Ishikawa (cell line): Measurements from ENCODE around the gene ABHD12.

ENCODE experiments used
- CEBPB ChIP-seq: IDR thresholded peaks from 2 replicates; pipeline ENCODE4 v1.6.1; 2012
- CREB1 ChIP-seq: IDR thresholded peaks from 2 replicates; pipeline ENCODE4 v1.6.1; 2012; ENCODE audit warnings: low read depth
- EGR1 ChIP-seq: IDR thresholded peaks from 2 replicates; pipeline ENCODE4 v1.6.1; 2012
- EP300 ChIP-seq: IDR thresholded peaks from 2 replicates; pipeline ENCODE4 v1.6.1; 2012; ENCODE audit warnings: borderline replicate concordance
- FOXM1 ChIP-seq: IDR thresholded peaks from 2 replicates; pipeline ENCODE4 v1.6.1; 2012; ENCODE audit warnings: low read depth, borderline replicate concordance
- NFIC ChIP-seq: IDR thresholded peaks from 2 replicates; pipeline ENCODE4 v1.6.1; 2012
- RAD21 ChIP-seq: IDR thresholded peaks from 2 replicates; pipeline ENCODE4 v1.6.1; 2012; ENCODE audit warnings: low read depth
- TAF1 ChIP-seq: IDR thresholded peaks from 2 replicates; pipeline ENCODE4 v1.6.1; 2012; ENCODE audit warnings: low read depth, mild to moderate bottlenecking
- TCF12 ChIP-seq: IDR thresholded peaks from 2 replicates; pipeline ENCODE4 v1.6.1; 2012; ENCODE audit warnings: low read depth
- TEAD4 ChIP-seq: IDR thresholded peaks from 2 replicates; pipeline ENCODE4 v1.6.1; 2012
- YY1 ChIP-seq: IDR thresholded peaks from 2 replicates; pipeline ENCODE4 v1.6.1; 2012; ENCODE audit warnings: low read depth
- ZBTB7A ChIP-seq: IDR thresholded peaks from 2 replicates; pipeline ENCODE4 v1.6.1; 2012; ENCODE audit warnings: low read depth
- TF ChIP-seq, protein P1 (sequence below): IDR thresholded peaks from 2 replicates; pipeline ENCODE4 v1.6.1; 2012; ENCODE audit warnings: low read depth, mild to moderate bottlenecking
- TF ChIP-seq, protein P2 (sequence below): IDR thresholded peaks from 2 replicates; pipeline ENCODE4 v1.6.1; 2012
- TF ChIP-seq, protein P3 (sequence below): IDR thresholded peaks from 2 replicates; pipeline ENCODE4 v1.6.1; 2012

The ABHD12 gene

DNA sequence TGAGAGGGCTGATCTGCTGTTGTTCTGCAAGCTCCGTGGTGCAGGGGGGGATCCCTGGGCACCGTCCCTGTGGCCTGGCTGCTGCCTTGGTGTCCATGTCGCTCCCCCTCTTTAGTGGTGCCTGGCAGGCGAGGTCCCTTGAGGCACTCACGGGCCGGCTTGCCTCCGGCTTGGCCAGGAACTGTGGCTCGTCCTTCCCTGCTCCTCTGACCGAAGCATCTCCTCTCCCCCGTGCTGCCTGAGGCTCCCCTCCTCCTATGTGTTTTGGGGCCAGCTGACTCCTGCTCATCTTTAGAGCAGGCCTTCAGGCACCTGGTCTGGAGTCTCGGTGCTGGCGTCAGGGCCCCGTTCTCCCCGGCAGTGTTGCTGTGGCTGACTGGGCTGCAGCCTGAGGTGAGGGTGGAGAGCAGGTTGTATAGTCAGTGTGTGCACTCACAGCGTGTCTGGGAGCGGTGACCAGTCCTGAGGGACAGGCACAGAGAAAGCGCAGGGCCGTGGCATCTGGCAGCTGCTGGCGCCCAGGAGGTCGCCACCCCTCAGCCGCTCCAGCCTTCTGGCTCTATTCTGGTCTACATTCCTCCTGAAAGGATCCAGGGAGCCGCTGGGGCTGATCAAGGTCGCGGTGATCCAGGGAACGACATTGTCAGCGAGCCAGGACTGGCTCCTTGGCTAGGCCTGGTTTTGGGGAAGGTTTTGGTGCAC is 99.1 kb downstream of the ABHD12 start:
- TF ChIP-seq ZBTB7A (no peak), TEAD4 (no peak), EP300 (no peak), NFIC (no peak), RAD21 (no peak), TCF12 (no peak), EGR1 (no peak), YY1 (no peak), CEBPB (no peak), TAF1 (no peak), FOXM1 (no peak)
- TF ChIP-seq, protein P1, sequence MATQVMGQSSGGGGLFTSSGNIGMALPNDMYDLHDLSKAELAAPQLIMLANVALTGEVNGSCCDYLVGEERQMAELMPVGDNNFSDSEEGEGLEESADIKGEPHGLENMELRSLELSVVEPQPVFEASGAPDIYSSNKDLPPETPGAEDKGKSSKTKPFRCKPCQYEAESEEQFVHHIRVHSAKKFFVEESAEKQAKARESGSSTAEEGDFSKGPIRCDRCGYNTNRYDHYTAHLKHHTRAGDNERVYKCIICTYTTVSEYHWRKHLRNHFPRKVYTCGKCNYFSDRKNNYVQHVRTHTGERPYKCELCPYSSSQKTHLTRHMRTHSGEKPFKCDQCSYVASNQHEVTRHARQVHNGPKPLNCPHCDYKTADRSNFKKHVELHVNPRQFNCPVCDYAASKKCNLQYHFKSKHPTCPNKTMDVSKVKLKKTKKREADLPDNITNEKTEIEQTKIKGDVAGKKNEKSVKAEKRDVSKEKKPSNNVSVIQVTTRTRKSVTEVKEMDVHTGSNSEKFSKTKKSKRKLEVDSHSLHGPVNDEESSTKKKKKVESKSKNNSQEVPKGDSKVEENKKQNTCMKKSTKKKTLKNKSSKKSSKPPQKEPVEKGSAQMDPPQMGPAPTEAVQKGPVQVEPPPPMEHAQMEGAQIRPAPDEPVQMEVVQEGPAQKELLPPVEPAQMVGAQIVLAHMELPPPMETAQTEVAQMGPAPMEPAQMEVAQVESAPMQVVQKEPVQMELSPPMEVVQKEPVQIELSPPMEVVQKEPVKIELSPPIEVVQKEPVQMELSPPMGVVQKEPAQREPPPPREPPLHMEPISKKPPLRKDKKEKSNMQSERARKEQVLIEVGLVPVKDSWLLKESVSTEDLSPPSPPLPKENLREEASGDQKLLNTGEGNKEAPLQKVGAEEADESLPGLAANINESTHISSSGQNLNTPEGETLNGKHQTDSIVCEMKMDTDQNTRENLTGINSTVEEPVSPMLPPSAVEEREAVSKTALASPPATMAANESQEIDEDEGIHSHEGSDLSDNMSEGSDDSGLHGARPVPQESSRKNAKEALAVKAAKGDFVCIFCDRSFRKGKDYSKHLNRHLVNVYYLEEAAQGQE: no peak
- TF ChIP-seq, protein P2, sequence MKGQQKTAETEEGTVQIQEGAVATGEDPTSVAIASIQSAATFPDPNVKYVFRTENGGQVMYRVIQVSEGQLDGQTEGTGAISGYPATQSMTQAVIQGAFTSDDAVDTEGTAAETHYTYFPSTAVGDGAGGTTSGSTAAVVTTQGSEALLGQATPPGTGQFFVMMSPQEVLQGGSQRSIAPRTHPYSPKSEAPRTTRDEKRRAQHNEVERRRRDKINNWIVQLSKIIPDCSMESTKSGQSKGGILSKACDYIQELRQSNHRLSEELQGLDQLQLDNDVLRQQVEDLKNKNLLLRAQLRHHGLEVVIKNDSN: no peak
- TF ChIP-seq, protein P3, sequence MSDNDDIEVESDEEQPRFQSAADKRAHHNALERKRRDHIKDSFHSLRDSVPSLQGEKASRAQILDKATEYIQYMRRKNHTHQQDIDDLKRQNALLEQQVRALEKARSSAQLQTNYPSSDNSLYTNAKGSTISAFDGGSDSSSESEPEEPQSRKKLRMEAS: no peak

DNA sequence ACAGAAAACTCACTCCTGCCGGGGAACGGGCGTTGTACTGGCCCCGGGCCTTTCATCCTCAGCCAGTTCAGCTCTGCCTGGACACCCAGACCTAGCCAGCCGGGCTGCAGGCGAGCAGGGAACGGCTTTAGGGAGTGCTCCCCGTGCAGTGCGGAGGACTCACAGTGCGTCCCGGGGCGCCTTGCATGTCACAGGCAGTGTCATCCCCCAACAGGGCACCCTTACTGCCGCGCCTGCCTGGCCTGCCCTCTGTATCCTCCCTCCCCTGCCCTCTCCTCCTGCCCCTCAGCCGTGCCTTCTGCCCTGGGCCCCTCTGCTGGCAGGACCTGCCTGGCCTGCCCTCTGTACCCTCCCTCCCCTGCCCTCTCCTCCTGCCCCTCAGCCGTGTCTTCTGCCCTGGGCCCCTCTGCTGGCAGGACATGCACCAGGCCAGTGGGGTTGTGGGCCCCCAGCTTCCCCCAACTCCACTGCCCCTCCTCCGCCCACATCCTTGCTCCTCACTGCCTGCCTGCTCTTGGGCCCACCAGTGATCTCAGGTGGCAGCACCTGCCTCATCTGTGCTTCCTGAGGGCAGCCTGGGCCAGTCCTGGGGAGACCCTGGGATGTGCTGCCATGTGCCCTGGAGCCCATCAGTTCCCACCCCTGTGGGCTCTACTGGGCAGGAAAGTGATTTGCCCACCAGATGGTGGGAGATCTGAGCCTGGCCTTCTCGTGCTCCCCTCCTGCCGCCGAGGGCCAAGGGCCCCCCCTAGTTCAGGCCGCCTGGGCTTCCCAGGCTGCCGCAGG is 99.8 kb downstream of the ABHD12 start:
- TF ChIP-seq FOXM1 (no peak), CREB1 (no peak), CEBPB (no peak), YY1 (no peak), EP300 (no peak), TEAD4 (no peak), NFIC (no peak), RAD21 (no peak), TAF1 (no peak), ZBTB7A (no peak), EGR1 (no peak)
- TF ChIP-seq, protein P1: no peak
- TF ChIP-seq, protein P3: no peak
- TF ChIP-seq, protein P2: no peak

DNA sequence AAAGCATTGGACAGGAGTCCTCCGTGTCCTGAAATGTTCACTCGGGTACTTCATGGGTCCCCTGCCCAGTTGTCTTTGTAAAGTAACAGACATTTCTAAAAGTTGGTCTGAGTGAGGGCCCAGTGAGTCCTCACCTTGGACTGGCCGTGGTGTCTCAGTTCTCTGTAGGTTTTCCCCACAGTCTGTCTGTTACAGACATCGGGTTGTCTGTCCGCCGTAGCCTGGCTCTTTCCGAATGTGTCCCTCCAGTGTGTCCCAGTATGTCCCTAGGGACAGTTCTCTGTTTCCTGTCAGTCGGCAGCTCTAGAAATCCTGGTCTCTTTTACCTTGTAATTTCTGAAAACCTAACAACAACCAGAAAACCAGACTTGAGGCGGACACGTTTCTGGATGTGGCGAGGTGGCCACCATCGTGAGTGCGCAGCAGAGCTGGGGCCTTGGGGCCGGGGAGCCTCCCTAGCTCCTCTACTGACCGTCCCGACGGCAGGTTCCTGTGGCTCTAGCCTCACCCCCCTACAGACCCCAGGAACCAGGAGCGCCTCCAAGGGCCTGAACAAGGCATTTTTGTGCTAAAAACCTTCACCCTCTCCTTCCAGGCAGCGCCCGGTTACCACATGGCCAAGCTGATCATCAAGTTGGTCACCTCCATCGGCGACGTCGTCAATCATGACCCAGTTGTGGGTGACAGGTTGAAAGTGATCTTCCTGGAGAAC is 100.6 kb downstream of the ABHD12 start:
- no peak for TF ChIP-seq TAF1
- no peak for TF ChIP-seq EP300
- TF ChIP-seq RAD21: no peak
- TF ChIP-seq YY1: no peak
- TF ChIP-seq FOXM1: no peak

DNA sequence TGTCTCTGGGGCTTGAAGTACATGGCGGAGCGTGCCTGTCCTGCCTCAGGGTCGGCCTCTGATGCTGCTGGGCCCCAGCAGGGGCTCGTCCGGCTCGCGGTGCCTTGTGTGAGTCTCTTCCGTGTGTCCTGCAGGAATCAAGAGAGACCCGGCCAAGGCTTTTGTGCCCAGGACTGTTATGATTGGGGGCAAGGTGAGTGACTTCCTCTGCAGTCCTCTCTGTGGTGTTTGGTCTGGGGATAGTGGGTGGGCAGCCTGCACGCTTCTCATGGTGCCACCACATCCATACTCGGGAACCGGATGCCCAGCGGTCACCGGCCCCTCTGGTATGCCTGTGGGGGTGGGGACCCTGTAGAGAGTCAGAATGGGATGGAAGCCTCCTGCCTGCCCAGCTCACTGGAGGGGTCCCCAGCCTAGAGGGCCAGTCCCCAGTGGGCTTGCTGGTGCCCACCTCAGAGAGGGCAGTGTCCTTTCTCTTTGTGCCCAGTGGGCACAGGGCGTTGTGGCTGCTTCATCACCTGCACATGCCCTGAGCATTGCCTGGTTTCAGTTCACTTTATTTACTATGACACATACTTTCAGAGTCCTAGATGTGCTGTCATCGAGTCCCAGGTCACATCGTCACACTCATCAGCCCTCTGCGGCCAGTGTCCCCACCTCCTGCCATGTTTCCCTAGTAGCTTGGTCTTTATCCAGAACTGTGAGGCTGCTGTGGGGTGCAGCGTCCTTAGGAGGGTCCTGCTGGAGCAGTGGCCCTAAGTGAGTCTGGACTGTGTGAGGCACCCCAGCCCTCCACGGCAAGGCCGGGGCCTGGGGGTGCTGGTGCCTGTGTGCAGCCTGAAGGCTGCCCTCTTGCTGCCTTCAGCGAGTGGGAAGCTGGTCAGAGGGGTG is 102.1 kb downstream of the ABHD12 start:
- no peak for TF ChIP-seq CEBPB
- TF ChIP-seq, protein P3: no peak
- TF ChIP-seq, protein P1: no peak
- TF ChIP-seq EP300: no peak
- TF ChIP-seq NFIC: no peak
- TF ChIP-seq ZBTB7A: no peak
- no peak for TF ChIP-seq RAD21
- TF ChIP-seq TEAD4: no peak
